Femur (tissue), 1 donor: ENCODE data around the gene DQX1.
"Not testable (repeated sequence)": the region's sequence is repeated elsewhere in the genome, so short reads cannot be mapped to it uniquely, and the experiment has no call there.

ENCODE experiments used
- DNase-seq: peaks from one replicate; pipeline ENCODE4 v3.0.0-alpha.2; 2017

The DQX1 gene

GRCh38 chr2:74491648-74492544, 34.1 kb downstream of the DQX1 start:
- no peak for DNase-seq

DNA sequence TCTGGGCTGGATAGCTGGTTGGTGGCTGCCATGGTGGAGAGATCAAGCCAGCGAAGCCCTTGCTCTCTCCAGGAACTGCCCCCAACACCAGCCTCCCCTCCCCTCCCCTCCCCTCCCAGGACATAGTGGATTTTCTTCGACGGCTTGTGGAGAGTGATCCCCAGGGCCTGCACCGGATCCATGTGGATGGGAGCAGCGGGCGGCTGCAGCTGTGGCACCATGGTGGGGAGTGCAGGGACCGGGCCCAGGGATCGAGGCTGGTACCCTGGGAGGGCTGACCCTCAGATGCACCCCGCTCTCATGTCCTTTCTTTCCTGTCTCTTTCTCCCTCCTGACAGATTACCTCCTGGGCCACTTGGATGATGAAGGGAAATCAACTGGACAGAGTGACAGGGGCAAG, 36.1 kb downstream of the DQX1 start:
- DNase-seq, result no peak

DNA sequence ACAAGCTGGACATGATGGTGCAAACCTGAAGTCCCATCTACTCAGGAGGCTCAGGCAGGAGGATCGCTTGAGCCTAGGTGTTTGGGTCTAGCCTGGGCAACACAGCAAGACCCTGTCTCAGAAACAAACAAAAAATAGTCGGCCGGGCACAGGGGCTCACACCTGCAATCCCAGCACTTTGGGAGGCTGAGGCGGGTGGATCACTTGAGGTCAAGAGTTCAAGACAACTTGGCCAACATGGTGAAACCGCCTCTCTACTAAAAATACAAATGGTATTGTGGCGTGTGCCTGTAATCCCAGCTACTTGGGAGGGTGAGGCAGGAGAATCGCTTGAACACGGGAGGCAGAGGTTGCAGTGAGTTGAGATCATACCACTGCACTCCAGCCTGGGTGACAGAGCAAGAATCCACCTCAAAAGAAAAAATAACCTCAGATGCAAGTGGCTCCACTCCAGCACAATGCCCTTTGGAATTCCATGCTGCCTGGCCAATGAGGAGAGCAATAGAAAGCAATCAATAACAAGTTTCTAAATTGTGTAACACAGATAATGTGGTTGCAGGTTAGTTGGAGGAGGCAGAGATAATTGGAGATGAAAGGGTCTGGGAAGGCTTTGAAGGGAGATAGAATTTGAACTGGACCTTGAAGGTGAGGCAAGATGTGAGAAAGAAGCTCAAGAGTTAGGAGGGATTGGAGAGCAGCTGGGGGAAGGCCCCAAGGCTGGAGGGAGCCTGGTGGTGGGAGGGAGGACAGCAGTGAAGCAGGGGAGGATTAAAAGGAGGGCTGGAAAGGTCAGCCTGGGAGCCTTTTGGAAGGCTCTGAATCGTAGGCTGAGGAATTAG, 37.2 kb downstream of the DQX1 start:
- no peak for DNase-seq

DNA sequence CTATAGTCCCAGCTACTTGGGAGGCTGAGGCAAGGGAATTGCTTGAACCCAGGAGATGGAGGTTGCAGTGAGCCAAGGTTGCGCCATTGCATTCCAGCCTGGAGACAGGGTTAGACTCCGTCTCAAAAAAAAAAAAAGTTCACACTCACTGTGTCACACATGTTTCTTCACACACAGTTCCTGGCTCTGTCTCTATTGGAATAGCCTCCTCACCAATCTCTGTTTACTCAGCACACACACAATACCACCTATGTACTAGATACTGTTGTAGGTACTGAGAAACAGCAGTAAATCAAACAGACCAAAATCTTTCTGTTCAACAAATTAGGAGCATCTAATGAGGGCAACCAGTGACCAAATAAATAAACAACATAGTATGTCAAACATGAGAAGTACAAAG, 39.9 kb downstream of the DQX1 start:
- DNase-seq, result no peak

GRCh38 chr2:74483675-74484164, 42.3 kb downstream of the DQX1 start:
- not testable (repeated sequence) for DNase-seq

DNA sequence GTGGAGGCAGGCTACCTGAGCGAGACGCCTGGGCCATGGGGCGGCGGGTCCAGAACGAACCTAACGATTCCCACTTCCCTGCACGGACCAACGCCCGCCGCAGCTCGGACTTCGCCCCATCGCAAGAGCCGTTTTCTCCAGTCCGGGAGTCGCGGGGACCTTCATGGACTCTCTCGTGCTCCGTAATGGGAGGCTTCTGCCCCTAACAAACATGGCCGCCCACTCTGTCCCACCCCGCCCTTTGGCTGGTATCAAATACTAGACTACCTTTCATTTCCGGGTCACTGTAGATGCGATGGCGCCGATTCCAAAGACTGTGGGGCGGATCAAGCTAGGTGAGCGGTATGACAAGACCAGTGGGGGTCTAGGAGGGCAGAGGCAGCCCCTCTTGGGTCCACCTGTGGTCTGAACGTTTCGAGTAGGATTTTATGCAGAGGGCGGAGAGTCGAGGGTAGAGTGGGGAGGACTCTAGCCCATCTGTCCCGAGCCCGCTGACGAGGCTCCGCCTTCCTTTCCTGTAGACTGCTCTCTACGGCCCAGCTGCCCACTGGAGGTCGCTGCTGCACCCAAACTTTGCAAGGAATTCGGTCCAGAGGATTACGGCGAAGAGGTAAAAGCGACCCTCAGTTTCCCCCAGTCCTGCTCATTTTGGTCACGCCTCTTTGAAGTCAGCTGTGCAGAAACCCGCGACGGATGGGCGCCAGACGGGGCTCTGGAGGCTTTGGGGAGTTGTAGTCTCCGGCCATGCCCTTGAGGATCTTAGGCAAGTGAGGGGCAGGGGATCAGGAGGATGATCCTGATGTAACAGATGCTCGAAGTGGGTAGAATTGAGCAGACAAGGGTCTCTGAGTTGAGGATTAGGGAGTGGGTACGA, 43.0 kb downstream of the DQX1 start, which contains the start of the genes CCDC142 and TTC31:
CCDC142 (minus strand) TSS at position 198 of the 874 bp plus-strand sequence; CDS start at position 37, 161 bp downstream.
TTC31 (plus strand) TSS at position 281 of the 874 bp plus-strand sequence; CDS start at position 296, 15 bp downstream.
- DNase-seq, result peak; percentile 98

- peak; percentile 49 for DNase-seq
These were observed 43.9 kb downstream of the DQX1 start for GRCh38 chr2:74481961-74482800.

DNA sequence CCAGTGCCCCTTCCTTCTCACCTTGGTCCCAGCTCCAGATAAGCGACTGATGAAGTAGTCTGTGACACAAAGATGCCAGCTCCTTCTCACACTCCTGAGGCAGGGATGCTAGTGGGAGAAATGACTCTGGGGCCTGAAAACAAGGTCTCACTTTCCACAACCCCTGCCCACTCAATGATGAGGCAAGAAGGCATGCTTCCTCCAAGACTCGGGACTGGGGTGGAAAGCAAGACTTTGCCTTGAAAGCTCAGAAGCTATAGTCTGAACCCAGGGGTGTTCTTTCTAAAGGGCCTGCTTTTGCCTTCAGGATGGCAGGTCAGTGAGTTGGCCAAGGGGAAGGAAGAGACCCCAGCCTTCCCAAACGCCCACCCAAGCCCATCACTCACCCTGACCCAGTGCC, 44.6 kb downstream of the DQX1 start:
- DNase-seq, result no peak

GRCh38 chr2:74474899-74475298, 51.1 kb downstream of the DQX1 start:
- no peak for DNase-seq

- no peak for DNase-seq
These were observed 51.5 kb downstream of the DQX1 start for GRCh38 chr2:74474481-74474880.

DNA sequence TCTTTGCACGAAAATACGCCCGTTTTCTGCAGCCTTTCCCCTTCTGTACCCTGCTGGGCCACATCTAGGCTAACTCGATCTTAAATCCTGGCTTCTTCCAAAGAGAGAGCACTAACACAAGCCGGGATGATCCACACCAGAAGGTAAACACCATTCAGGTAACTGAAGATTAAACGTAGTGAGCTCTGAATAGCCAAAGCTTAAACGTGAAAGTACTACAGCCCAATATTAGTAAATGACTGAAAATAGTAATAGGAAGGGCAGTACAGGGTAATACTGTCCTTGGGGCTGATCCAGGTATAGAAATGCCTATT, 53.1 kb downstream of the DQX1 start:
- DNase-seq, result no peak

DNA sequence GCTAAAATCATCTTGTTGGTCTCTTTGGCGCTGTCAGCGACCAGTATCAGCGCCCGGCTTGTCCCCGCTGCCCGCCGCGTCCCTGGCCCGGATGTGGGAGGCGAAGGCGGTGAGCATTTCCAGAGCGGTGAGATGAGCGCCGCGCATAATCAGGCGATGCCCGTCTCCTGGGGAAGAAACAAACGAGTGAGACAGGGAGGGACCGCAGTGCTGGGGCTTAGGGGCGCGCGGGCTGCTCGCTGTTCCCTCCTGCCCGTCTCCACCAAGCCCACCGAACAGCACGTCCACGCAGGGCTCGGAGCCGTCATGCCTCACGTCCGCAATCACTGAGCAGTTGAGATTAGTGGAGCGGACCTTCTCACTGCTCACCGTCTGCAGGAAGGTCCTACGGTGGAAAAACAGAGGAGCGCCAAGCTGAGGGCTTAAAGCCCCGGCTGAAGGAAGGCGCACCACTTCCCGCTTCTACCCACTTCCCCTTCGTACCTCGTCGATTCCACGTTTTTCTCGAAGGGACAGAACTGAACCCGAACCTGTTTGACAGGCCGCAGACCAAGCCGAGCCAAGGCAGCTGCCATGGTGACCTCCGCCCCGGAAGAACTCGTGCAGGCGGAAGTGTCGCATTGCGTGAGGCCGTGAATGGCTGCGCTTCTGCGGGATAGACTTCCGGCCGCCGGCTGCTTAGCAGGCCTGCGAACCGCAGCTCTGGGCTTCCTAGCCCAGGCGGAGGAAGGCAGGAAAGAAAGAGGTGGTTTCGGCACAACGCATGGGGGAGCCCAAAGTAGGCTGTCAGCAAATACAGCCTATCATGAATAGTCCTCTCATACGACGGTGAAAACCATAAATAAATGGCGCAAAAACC, 53.7 kb downstream of the DQX1 start, which contains the start of gene MRPL53:
MRPL53 (minus strand) TSS at position 595 of the 859 bp plus-strand sequence; CDS start at position 575, 20 bp downstream.
- peak; percentile 97 for DNase-seq

- no peak for DNase-seq
These were observed 54.5 kb downstream of the DQX1 start for GRCh38 chr2:74471332-74472065.

DNA sequence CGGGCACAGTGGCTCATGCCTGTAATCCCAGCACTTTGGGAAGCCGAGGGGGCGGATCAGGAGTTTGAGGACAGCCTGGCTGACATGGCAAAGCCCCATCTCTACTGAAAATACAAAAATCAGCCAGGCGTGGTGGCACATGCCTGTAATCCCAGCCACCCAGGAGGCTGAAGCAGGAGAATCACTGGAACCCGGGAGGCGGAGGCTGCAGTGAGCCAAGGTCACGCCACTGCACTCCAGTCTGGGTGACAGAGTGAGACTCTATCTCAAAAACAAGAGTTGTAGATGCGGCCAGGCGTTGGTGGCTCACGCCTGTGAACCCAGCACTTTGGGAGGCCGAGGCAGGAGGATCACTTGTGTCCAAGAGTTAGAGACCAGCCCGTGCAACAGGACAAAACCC, 55.3 kb downstream of the DQX1 start:
- DNase-seq, result not testable (repeated sequence)
